Right lobe of liver (tissue), 6 donors: ENCODE results near the gene CCDC66. TPM values are rescaled to one million over a fixed set of nuclear protein-coding genes. Genes with fewer than 3 reads are reported as not detected.

ENCODE experiments used
- ATAC-seq, 4 donors: fragments of 200-7000 bp; cut with Tn5 transposase; one replicate each; pipeline ENCODE4 v1.9.1; 2020; ENCODE audit warnings: mild to moderate bottlenecking in 4 of 4, moderate library complexity in 4 of 4
- DNase-seq, 3 donors: peaks; one replicate each; pipeline ENCODE4 v3.0.0-alpha.2; 2020
- H3K27ac ChIP-seq, 3 donors: fragments of 200-600 bp; one replicate each; pipeline ENCODE4 v1.8.0; 2022
- H3K27me3 ChIP-seq, 2 donors: fragments of 200-600 bp; one replicate each; pipeline ENCODE4 v1.8.0; 2022
- H3K36me3 ChIP-seq, 4 donors: fragments of 200-600 bp; sonication (generic) in 1 of 4; one replicate each; pipeline versions ENCODE4 v1.5.1 to v1.8.0; 2017 to 2022; ENCODE audit warnings: control low read depth in 1 of 4
- H3K4me1 ChIP-seq, 4 donors: fragments of 200-600 bp; sonication (generic) in 1 of 4; one replicate each; pipeline versions ENCODE4 v1.5.1 to v1.8.0; 2017 to 2022; ENCODE audit warnings: control low read depth in 1 of 4
- H3K4me3 ChIP-seq, 3 donors: fragments of 200-600 bp; one replicate each; pipeline ENCODE4 v1.8.0; 2022
- H3K9me3 ChIP-seq, 4 donors: fragments of 200-600 bp; sonication (generic) in 1 of 4; one replicate each; pipeline versions ENCODE4 v1.5.1 to v1.8.0; 2017 to 2022; ENCODE audit warnings: control low read depth in 1 of 4
- CTCF ChIP-seq, 4 donors: fragments of 200-600 bp in 3 of 4; fragments of 450-650 bp in 1 of 4; IDR thresholded peaks; one replicate each; pipeline versions ENCODE4 v1.5.1 to v1.8.0; 2016 to 2022; ENCODE audit warnings: antibody characterized with exemption in 4 of 4, mild to moderate bottlenecking in 2 of 4
- POLR2A ChIP-seq: fragments of 450-650 bp; IDR thresholded peaks from one replicate; pipeline ENCODE4 v1.6.1; 2017; ENCODE audit warnings: antibody characterized with exemption, mild to moderate bottlenecking
- WGBS: methylation state at CpG from one replicate; pipeline ENCODE4 v1.1.6; 2018; ENCODE audit warnings: low coverage, low lambda C conversion rate; ENCODE audit not compliant: insufficient coverage; ENCODE audit errors: missing lambda C conversion rate; 5-methylcytosine and 5-hydroxymethylcytosine counted together
- intact Hi-C, 2 donors: fragments of 100-400 bp; cut with DNase I; formaldehyde crosslinking; loops; one replicate each; pipeline versions ENCODE4 v1.11.2 to v1.14.1; 2022
- total RNA-seq, 6 experiments: library from RNA; depleted of rRNA in 2 of 6; stranded (reverse); fragments of >200 nt in 2 of 6; fragmentation: NEBNext Ultra II Directional in 3 of 6; extraction: Animal tissue kit (Norgen Biotek cat#: 25700) in 3 of 6; gene quantifications; one replicate each; pipeline versions ENCODE4 v1.1.0 to v1.2.4, GENCODE V29; 2016 to 2023
- donor health status: DM: no; HTN: yes; CAD: no.
- donor health status: DM: no; HTN: no; CAD: no.
- donor health status: DM: no; HTN: no; CAD: no.
- donor health status: DM: no; HTN: yes; CAD: no.
- donor health status: DM: no; HTN: yes; CAD: no.

The CCDC66 gene
- total RNA-seq, 6 experiments from 2014 or later, result 4.5 to 9.0 (median 6.9) TPM

DNA sequence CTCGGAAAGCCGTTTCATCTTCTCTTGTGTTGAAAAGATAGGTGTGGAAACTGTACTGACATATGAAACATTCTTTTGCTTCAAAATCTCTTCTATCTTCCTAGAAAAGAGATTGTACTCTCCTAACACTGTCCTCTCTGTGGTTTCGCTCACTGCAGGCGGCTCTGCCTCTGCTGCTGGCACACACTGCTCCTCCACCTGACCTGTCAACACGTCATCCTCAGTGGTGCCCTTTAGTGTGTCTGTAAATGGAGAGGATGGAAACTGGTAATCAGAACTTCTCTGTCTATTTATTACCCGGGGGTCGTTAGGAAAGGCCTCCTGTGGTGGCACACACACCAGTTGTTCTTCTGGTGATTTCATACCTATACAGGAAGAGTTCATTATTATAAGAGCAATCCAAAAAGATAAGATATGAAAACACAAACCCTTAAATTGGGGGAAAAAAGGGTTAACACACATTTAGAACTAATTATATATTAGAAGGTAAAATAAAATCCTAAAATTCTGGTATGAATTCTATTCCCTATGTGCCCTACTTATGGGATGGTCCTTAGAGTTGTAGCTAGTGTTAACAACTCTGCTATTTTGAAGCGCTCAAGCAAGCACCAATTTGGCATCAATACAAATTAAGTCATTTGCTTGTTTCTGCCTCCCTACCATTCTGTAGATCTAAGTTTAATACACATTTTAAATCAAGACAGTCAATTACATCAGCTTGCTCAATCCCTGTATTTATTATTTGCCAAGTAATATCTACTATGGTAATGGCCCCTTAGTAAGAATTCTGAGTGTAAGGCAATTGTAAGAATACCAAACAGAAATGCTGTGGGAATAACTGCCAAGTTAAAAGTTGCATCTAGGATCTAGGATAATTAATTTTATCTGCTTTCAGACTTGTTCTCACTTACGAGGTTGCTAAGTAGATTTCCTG, 76.9 kb downstream of the CCDC66 start:
- H3K36me3 ChIP-seq, result peaks cover 0 to 29% (median 12%) of the 10 kb centered on the region in 4 donors
- no peak for DNase-seq
- no peaks in the 10 kb centered on the region for H3K9me3 ChIP-seq
- H3K27me3 ChIP-seq, result no peaks in the 10 kb centered on the region
- intact Hi-C loops, result no loop called here
- peaks cover 0 to 15% (median 0%) of the 10 kb centered on the region in 4 donors for H3K4me1 ChIP-seq
- no peak for ATAC-seq
- H3K27ac ChIP-seq, result no peak overlapping the region
- no peak overlapping the region for H3K4me3 ChIP-seq
- TF ChIP-seq CTCF (IDR thresholded peaks at IDR 0.05) (no peak), POLR2A (no peak)
- WGBS, result 88% methylated on average over 9 of the region's 9 CpGs

DNA sequence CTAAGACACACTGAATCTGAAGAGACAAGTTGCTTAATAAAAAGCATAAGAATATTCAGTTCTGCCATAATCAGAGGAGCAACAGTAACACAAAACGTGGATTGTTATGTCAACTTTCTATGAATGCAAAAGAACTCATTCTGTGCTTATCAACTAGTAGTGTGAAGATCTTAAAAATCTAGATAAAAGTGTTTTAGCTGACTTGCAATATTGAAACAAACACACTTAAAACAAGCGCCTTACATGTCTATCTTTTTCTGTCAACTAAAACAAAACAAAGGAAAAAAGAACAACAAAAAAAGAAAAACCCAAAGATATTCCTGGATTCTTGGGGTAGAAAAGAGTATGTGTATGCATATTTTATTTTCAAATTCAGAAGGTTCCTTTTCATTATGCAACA, 88.4 kb downstream of the CCDC66 start:
- Histone ChIP-seq H3K4me3 (no peak overlapping the region), H3K27me3 (no peaks in the 10 kb centered on the region), H3K36me3 (peaks cover 0 to 51% (median 4%) of the 10 kb centered on the region in 4 donors), H3K27ac (no peak overlapping the region), H3K4me1 (no peaks in the 10 kb centered on the region), H3K9me3 (no peaks in the 10 kb centered on the region)
- no peak for TF ChIP-seq POLR2A
- no peak for TF ChIP-seq CTCF (IDR thresholded peaks at IDR 0.05)
- intact Hi-C loops, result no loop called here
- ATAC-seq, result no peak
- no peak for DNase-seq
- 85% methylated on average over 2 of the region's 2 CpGs for WGBS

- Histone ChIP-seq H3K36me3 (peaks cover 0 to 35% (median 4%) of the 10 kb centered on the region in 4 donors), H3K9me3 (no peaks in the 10 kb centered on the region), H3K4me1 (no peaks in the 10 kb centered on the region), H3K27ac (no peak overlapping the region), H3K4me3 (no peak overlapping the region), H3K27me3 (no peaks in the 10 kb centered on the region)
- no peak for DNase-seq
- TF ChIP-seq CTCF (IDR thresholded peaks at IDR 0.05) (no peak), POLR2A (no peak)
- no peak for ATAC-seq
- 100% methylated on average over 1 of the region's 1 CpG for WGBS
- intact Hi-C loops, result no loop called here
These were observed 97.5 kb downstream of the CCDC66 start for GRCh38 chr3:56654460-56654859.

- H3K27me3 ChIP-seq, result no peaks in the 10 kb centered on the region
- no peak for DNase-seq
- intact Hi-C loops, result no loop called here
- no peak overlapping the region for H3K4me3 ChIP-seq
- H3K4me1 ChIP-seq, result no peaks in the 10 kb centered on the region
- H3K36me3 ChIP-seq, result peaks cover 0 to 47% (median 7%) of the 10 kb centered on the region in 4 donors
- TF ChIP-seq CTCF (IDR thresholded peaks at IDR 0.05) (no peak), POLR2A (no peak)
- ATAC-seq, result no peak
- WGBS, result 69% methylated on average over 1 of the region's 1 CpG
- no peak overlapping the region for H3K27ac ChIP-seq
- H3K9me3 ChIP-seq, result no peaks in the 10 kb centered on the region
These were observed 98.7 kb downstream of the CCDC66 start for GRCh38 chr3:56655709-56656108.
